ENCODE measurements around the gene SYT5. TPM values are rescaled to one million over a fixed set of nuclear protein-coding genes. Genes with fewer than 3 reads are reported as not detected.

Gene SYT5
- total and polyA plus RNA-seq, 9 of the 15 experiments (the other 6 are each of a cell fraction or from before 2014, with no cell fraction given) = 1.3 to 20.9 (median 8.8) TPM

DNA sequence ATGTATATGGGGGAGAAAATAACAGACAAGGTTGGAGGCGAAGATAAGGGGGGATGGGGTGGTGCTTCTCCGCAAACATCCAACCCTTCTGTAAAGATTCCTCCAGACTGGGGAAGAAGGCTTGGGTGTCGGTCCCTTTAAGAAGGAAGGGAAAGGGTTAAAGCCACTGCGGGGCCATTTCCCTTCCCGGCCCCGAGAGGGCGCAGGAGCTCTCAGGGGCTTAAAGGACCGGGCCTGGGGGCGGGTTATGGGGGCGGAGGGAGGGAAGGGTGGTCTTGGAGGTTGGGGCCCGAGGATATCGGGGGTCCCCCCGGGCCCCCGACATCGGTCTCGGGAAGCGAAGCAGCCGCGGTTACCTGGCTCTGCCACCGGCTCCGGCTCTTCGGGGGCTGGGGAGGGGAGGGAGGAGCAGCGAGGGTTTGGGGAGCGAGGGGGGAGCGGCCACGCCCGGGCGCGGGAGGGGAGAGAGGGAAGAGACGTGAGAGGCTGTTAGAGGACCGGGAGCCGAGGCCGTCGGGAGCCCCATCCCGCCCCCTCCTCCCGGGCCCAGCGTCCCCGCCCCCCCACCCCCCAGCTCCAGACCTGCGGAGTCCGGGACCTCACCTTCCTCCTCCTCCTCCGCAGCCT is 33.9 kb downstream of the SYT5 start (continued):
- no peak for TF ChIP-seq CBX8 (IDR thresholded peaks at IDR 0.05; ENCODE audit: borderline replicate concordance, extremely low read depth, low read depth, low read length, poor library complexity, severe bottlenecking)
- TF ChIP-seq, protein P1, sequence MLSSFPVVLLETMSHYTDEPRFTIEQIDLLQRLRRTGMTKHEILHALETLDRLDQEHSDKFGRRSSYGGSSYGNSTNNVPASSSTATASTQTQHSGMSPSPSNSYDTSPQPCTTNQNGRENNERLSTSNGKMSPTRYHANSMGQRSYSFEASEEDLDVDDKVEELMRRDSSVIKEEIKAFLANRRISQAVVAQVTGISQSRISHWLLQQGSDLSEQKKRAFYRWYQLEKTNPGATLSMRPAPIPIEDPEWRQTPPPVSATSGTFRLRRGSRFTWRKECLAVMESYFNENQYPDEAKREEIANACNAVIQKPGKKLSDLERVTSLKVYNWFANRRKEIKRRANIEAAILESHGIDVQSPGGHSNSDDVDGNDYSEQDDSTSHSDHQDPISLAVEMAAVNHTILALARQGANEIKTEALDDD (IDR thresholded peaks at IDR 0.05) = no peak
- TF ChIP-seq ZFP91 (CRISPR knock-in tag; IDR thresholded peaks at IDR 0.05) = peak; percentile 99
- peak in 1 of 2 experiments; percentile 49; a peak in 1 of 4 replicates for TF ChIP-seq ZNF639 (CRISPR knock-in tag; conservative IDR thresholded peaks at IDR 0.05 in 1 of 2, IDR thresholded peaks at IDR 0.05 in 1 of 2)
- no peak for TF ChIP-seq MBD1 (CRISPR knock-in tag; IDR thresholded peaks at IDR 0.05)
- TF ChIP-seq MIER1 (IDR thresholded peaks at IDR 0.05; ENCODE audit: low read depth) = peak; percentile 46; the same call in 1 of the 2 replicates
- TF ChIP-seq TBL1XR1 (IDR thresholded peaks at IDR 0.05; ENCODE audit: low read length in 2 of 2) = peak; percentile 64 to 65; a peak in 3 of 4 replicates
- TF ChIP-seq WHSC1 (IDR thresholded peaks at IDR 0.05; ENCODE audit: low read length) = no peak
- TF ChIP-seq FOXM1 (IDR thresholded peaks at IDR 0.05; ENCODE audit: low read depth) = peak; percentile 83
- 0 out of 2 replicates have a peak, but pooled peaks have one; percentile 17 for TF ChIP-seq FOXM1 (CRISPR knock-in tag; IDR thresholded peaks at IDR 0.05; ENCODE audit: low read depth)
- peak; percentile 95 for TF ChIP-seq CTCFL (IDR thresholded peaks at IDR 0.05; ENCODE audit: borderline replicate concordance, insufficient read depth, low read depth, low read length, poor library complexity, severe bottlenecking)
- TF ChIP-seq BDP1 (IDR thresholded peaks at IDR 0.05; ENCODE audit: insufficient read depth, insufficient read length) = no peak
- peak; percentile 43 for TF ChIP-seq SMC3 (conservative IDR thresholded peaks at IDR 0.05; ENCODE audit: insufficient read depth, low read depth, low read length)
- TF ChIP-seq ARID1B (IDR thresholded peaks at IDR 0.05) = peak; percentile 43; the same call in 1 of the 2 replicates
- TF ChIP-seq ZNF274 (IDR thresholded peaks at IDR 0.05; ENCODE audit: borderline replicate concordance, low read depth, low read length) = no peak
